Measurements from ENCODE around the gene MTMR2.

Gene MTMR2

GRCh38 chr11:95923728-95924413 lies at the start of gene MTMR2:
MTMR2 (minus strand) TSS chr11:95924107; CDS start chr11:95923954, 153 bp downstream.
- ATAC-seq: peak; percentile 90 to 95

- no peak for ATAC-seq
Measured at GRCh38 chr11:95972060-95972459, 48.2 kb upstream of the MTMR2 start.

- ATAC-seq: no peak
Measured at GRCh38 chr11:95968585-95968984, 44.7 kb upstream of the MTMR2 start.

- no peak for ATAC-seq
Measured at GRCh38 chr11:95964281-95964680, 40.4 kb upstream of the MTMR2 start.

- ATAC-seq: no peak
Measured at GRCh38 chr11:95961758-95962157, 37.9 kb upstream of the MTMR2 start.

DNA sequence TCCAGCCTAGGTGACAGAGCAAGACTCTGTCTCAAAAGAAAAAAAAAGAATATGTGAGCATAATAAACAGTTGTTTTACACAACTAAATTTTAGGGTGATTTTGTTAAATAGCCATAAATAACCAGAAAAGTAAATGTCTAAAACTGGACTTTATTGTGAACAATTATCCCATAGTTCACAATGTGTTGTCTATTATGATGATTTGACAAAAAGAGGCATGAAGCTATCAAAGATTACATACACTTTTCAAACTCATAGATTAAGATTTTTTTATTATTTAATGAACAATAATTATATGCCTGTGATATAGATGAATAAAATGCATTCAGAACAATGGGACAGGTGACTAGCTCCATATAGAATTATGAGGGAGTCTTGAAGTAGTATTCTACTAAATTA lies 27.0 kb upstream of the MTMR2 start:
- no peak for ATAC-seq

DNA sequence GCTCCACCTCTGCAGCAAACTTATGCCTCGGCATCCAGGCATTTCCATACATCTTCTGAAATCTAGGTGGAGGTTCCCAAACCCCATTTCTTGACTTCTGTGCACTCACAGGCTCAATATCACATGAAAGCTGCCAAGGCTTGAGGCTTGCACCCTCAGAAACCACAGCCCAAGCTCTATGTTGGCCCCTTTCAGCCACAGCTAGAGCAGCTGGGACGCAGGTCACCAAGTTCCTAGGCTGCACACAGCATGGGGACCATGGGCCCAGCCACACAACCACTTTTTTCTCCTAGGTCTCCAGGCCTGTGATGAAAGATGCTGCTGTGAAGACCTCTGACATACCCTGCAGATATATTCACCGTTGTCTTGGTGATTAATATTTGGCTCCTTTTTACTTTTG lies 24.7 kb upstream of the MTMR2 start:
- no peak for ATAC-seq

GRCh38 chr11:95944623-95945022 lies 20.7 kb upstream of the MTMR2 start:
- no peak for ATAC-seq

GRCh38 chr11:95943546-95943945 lies 19.6 kb upstream of the MTMR2 start:
- no peak for ATAC-seq

- ATAC-seq: no peak
Measured at GRCh38 chr11:95939091-95939490, 15.2 kb upstream of the MTMR2 start.

GRCh38 chr11:95937358-95937757 lies 13.5 kb upstream of the MTMR2 start:
- ATAC-seq: no peak

DNA sequence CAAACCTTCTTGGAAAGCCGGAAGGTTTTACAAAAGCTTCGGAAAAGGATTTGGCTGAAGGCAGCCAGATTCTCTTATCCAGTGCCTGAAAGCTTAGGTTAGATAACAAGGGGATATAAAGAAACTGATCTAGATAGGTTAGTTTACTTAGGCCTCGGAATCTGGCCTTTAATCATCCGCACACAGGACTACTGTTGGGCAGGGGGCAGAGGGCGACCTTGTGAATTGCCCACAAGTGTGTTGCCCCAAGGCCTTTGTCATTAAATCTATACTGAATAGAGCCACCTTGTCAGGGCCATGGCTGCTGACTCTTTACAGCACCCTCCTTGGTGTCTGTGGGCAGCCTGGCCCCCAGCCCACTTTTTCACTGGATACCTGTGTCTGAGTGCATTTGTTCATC lies 9.7 kb upstream of the MTMR2 start:
- ATAC-seq: no peak

DNA sequence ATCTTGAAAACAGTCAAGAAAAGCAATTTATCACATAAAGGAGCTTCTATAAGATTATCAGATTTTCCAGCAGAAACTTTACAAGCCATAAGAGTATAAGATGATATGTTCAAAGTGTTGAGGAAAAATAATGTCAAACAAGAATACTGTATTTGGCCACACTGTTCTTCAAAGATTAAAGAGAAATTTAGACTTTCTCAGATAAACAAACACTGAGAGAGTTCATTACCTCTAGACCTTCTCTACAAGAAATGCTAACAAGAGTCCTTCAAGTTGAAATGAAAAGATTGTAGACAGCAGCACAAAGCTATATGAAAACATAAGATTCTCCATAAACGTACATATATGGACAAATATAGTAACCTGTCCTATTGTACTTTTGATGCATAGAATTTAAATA lies 8.0 kb upstream of the MTMR2 start:
- ATAC-seq: no peak

GRCh38 chr11:95930948-95931347 lies 7.0 kb upstream of the MTMR2 start:
- no peak for ATAC-seq

- no peak for ATAC-seq
Measured at GRCh38 chr11:95926726-95927125, 2.8 kb upstream of the MTMR2 start.

DNA sequence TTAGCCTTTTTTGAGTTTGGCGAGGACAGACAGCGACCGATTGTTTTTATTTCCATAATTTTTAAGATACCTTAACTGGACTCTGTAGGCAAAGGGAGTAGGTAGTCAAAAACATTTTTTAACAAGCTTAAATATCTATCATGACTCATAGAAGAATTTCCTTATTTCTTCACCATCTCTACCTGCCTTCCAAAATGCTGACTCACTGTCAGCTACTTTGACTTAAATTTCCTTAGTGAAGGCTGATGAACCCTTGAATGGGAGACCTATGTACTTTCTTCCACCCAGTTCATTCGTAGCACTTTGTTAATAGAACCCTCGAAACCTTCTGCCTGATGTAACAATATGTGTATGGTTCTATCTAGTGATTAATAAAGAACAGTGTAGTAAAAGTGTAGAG lies 1.1 kb upstream of the MTMR2 start:
- no peak for ATAC-seq

DNA sequence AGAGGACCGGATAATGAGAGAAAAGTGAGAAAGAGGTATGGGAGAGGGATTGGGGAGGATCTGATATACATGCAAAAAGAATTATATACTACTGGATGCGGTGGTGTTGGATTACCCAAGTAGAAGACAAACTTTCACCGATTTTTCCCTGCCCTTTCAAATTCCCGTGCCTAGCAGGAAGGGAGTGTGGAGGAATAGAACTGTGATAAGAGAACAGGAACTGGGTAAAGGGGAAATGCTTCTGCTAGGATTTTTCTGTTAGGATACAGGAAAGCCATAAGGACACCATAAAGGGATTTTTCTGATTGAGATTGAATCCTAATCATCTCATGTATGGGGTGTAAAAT lies 480 bp upstream of the MTMR2 start:
- no peak for ATAC-seq

DNA sequence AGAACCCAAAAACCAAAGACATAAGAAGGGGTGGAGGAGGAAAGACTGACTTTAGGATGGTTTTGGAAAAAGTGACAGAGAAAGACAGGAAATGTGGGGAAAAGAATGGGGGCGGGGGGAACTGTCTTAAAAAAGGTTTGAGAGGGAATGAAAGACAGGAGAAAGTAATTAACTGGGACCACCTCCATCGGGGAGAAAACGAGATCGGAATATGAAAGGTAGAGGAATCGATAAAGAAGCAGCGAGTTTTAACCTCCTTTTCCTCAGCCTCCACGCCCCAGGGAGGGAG lies 524 bp downstream of the MTMR2 start:
- ATAC-seq: no peak

DNA sequence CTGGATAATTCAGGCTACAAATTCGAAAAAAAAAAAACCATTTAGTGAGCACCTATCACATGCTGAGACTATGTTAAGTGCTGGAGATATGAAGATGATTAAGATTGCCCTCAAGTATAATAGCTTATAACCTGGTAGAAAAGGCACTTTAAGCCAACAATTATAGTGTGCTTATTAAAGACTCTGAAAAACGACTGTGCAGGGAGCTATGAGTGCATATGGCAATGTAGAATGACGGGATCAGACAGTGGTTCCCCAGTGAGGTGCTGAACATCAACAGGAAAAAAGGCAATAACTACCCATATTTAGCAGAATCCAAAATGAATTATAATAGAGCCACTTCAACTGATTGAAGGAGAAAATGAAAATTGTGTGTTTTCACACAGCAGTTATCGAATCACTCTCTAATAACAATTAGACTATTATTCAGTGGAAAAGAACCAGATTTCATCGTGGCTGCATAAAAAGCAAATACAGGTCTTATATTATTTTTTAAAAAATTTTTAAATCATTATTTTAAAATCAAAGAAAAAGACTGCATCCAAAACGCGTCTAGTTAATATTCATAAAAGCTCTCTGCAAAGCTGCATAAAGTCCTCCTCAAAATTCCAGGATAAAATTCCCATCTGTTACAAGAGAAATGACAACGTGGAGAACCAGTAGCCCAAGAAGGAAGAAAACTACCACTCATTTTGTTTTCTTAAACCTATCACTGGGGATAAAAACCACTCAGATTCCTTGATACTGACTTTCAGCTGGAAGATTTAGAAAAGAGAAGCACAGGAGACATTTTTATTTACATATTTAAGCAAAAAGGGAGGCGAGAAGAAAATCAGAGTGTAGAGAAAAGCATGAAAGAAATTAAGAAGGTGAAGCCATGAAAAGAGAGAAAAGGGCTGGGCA lies 1.1 kb downstream of the MTMR2 start:
- ATAC-seq: no peak

DNA sequence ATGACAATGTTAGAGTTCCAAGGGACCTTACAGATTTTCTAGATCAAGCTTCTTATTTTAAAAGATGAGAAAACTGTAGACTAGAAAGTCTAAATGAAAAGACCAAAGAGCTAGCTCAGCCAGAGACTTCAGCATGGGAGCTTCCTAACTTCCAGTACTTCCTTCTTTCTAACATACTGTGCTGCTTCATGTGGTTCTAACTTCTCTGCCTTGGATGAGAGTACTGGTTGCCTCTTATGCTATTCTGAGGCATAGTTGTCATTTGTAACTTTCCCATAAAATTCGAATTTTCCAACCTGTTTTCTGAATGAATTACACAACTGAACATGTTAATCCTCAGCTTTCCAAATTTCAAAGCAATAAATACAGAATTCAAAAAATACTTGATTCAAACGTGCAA lies 1.8 kb downstream of the MTMR2 start:
- no peak for ATAC-seq

DNA sequence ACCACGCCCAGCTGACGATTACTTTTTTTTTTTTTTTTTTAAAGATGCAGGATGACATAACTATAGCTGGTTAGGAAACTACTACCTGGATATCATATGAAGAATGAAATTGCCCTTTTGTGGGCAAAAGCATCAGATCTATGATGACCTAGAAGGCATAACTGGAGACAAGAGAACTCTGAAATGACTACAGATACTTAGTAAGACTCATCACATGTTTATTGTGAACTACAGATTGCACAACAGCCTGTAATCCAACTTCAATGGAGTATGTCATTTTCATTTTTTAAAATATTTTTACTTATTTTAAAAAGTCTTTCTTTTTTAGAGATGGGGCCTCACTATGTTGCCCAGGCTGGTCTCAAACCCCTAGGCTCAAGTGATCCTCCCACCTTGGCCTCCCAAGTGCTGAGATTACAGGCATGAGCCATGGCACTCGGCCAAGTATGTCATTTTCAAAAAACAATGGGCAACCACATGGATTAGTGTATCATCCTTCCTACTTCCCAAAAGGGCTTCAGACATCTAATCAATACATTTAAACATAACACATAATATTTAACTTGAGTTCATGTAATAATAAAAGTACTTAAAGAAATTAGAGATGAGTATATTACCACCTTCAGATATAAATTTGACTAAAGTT lies 3.3 kb downstream of the MTMR2 start:
- peak; percentile 12 to 46 for ATAC-seq

GRCh38 chr11:95919514-95919913 lies 4.4 kb downstream of the MTMR2 start:
- no peak for ATAC-seq

- ATAC-seq: no peak
Measured at GRCh38 chr11:95918720-95919119, 5.2 kb downstream of the MTMR2 start.

- ATAC-seq: no peak
Measured at GRCh38 chr11:95918056-95918455, 5.9 kb downstream of the MTMR2 start.
